Activated CD4-positive, alpha-beta memory T cell treated with anti-CD3 and anti-CD28 coated beads for 36 hours (primary cell): ENCODE results near the gene NUDT4. TPM values are rescaled to one million over a fixed set of nuclear protein-coding genes. Genes with fewer than 3 reads are reported as not detected.

Experiments
- CTCF ChIA-PET: fragments of 350-600 bp; sonication (Branson Sonifier 250); formaldehyde crosslinking; loops from one replicate; lab custom pipeline; 2021; ENCODE audit warnings: antibody characterized with exemption, inconsistent platforms; lab: Charles Lee
- POLR2A ChIA-PET: fragments of 350-600 bp; sonication (Branson Sonifier 250); formaldehyde crosslinking; loops from one replicate; lab custom pipeline; 2021; ENCODE audit warnings: antibody characterized with exemption; lab: Charles Lee
- DNase-seq: peaks from one replicate; pipeline ENCODE4 v3.0.0-alpha.2; 2020
- H3K27ac Mint-ChIP-seq: one replicate; pipeline ENCODE4 v1.8.0; 2021; ENCODE audit warnings: mixed read lengths
- H3K27me3 Mint-ChIP-seq: one replicate; pipeline ENCODE4 v1.8.0; 2021; ENCODE audit warnings: mixed read lengths
- H3K36me3 Mint-ChIP-seq: one replicate; pipeline ENCODE4 v1.8.0; 2021; ENCODE audit warnings: mixed read lengths
- H3K4me1 Mint-ChIP-seq: one replicate; pipeline ENCODE4 v1.8.0; 2021; ENCODE audit warnings: low read depth, mixed read lengths
- H3K4me3 Mint-ChIP-seq: one replicate; pipeline ENCODE4 v1.8.0; 2021; ENCODE audit warnings: mild to moderate bottlenecking, mixed read lengths
- H3K9me3 Mint-ChIP-seq: one replicate; pipeline ENCODE4 v1.8.0; 2021; ENCODE audit warnings: mixed read lengths
- intact Hi-C: fragments of 100-400 bp; cut with micrococcal nuclease; formaldehyde crosslinking; loops from one replicate; pipeline ENCODE4 v1.15.1; 2023
- total RNA-seq, 2 experiments: library from RNA; stranded (reverse); gene quantifications; one replicate each; pipeline ENCODE4 v1.2.3, GENCODE V29; 2021

Gene NUDT4
- total RNA-seq, 2 experiments from 2014 or later, result 58.2 TPM

DNA sequence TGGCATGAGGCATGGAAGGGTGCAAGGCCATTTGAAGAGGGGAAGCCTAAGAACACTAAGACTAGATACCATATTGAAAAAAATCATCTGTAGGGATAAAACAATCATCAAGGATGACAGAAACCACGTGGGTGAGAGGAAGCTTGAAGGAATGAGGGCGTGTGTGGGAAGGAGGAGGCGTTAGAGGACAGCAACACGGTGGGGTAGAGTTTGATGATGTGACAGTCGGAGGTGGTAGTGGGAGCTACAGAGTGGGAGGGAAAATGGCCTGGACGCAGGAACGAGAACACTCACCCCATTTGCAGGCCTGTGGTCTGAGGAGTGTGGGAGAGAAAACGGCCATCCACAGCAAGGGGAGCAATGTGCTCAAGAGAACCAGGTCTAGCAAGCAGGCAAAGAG, 25.4 kb upstream of the NUDT4 start:
- no peaks in the 10 kb centered on the region for H3K4me1 Mint-ChIP-seq
- no peaks in the 10 kb centered on the region for H3K36me3 Mint-ChIP-seq
- no peak overlapping the region for H3K27ac Mint-ChIP-seq
- no peak for DNase-seq
- intact Hi-C loops, result no loop called here
- H3K9me3 Mint-ChIP-seq, result no peaks in the 10 kb centered on the region
- CTCF ChIA-PET, result no interaction called here
- H3K27me3 Mint-ChIP-seq, result no peaks in the 10 kb centered on the region
- POLR2A ChIA-PET, result no interaction called here
- H3K4me3 Mint-ChIP-seq, result no peak overlapping the region

DNA sequence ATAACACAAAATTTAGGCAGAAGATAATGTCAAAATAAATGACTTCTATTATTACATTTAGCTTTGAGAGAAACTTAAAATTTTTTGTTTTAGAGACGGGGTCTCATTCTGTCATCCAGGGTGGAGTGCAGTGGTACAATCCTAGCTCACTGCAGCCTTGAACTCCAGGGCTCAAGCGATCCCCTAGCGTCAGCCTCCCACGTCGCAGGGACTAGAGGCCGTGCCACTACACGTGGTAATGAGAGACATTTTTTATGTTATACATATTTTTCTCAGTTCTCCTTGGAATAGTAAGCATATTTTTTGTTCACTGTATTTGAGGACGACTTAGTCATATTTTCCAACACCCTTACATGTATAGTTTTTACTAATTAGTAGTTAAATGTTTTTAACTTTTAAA, 21.5 kb upstream of the NUDT4 start:
- no peak for DNase-seq
- Mint-ChIP-seq H3K9me3 (no peaks in the 10 kb centered on the region), H3K27me3 (no peaks in the 10 kb centered on the region), H3K4me3 (no peak overlapping the region), H3K36me3 (no peaks in the 10 kb centered on the region), H3K27ac (no peak overlapping the region), H3K4me1 (no peaks in the 10 kb centered on the region)
- intact Hi-C loops, result no loop called here
- CTCF ChIA-PET, result no interaction called here
- POLR2A ChIA-PET, result no interaction called here

GRCh38 chr12:93358058-93358457, 19.7 kb upstream of the NUDT4 start:
- no peaks in the 10 kb centered on the region for H3K36me3 Mint-ChIP-seq

GRCh38 chr12:93358821-93359220, 18.9 kb upstream of the NUDT4 start:
- Mint-ChIP-seq H3K36me3 (no peaks in the 10 kb centered on the region), H3K27me3 (no peaks in the 10 kb centered on the region), H3K9me3 (no peaks in the 10 kb centered on the region), H3K27ac (no peak overlapping the region), H3K4me1 (peaks cover 2% of the 10 kb centered on the region), H3K4me3 (no peak overlapping the region)
- DNase-seq, result no peak
- ChIA-PET POLR2A (no interaction called here), CTCF (no interaction called here)
- intact Hi-C loops, result no loop called here

More at GRCh38 chr12:93358058-93358457, 19.7 kb upstream of the NUDT4 start:
- DNase-seq, result no peak
- Mint-ChIP-seq H3K27me3 (no peaks in the 10 kb centered on the region), H3K27ac (no peak overlapping the region), H3K9me3 (no peaks in the 10 kb centered on the region), H3K4me1 (no peaks in the 10 kb centered on the region), H3K4me3 (no peak overlapping the region)
- POLR2A ChIA-PET, result no interaction called here
- CTCF ChIA-PET, result no interaction called here
- intact Hi-C loops, result no loop called here

DNA sequence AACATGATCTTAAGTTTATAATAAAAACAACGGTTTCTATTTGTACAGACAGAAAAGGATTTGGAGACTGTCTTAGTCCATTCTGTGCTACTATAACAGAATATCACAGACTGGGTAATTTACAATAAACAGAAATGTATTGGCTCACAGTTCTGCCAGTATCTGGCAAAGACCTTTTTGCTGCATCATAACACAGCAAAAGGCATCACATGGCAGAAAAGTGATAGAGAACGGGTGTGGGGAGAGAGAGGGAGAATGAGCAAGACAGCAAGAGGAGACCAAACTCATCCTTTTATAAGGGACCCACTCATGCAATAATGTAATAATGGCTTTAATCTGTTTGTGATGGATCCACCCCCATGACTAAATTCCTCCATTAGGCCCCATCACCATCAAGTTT, 17.0 kb upstream of the NUDT4 start:
- H3K27me3 Mint-ChIP-seq, result no peaks in the 10 kb centered on the region
- no peaks in the 10 kb centered on the region for H3K36me3 Mint-ChIP-seq
- H3K27ac Mint-ChIP-seq, result no peak overlapping the region
- intact Hi-C loops, result no loop called here
- POLR2A ChIA-PET, result no interaction called here
- CTCF ChIA-PET, result no interaction called here
- no peaks in the 10 kb centered on the region for H3K9me3 Mint-ChIP-seq
- peaks cover 8% of the 10 kb centered on the region for H3K4me1 Mint-ChIP-seq
- no peak overlapping the region for H3K4me3 Mint-ChIP-seq
- no peak for DNase-seq

DNA sequence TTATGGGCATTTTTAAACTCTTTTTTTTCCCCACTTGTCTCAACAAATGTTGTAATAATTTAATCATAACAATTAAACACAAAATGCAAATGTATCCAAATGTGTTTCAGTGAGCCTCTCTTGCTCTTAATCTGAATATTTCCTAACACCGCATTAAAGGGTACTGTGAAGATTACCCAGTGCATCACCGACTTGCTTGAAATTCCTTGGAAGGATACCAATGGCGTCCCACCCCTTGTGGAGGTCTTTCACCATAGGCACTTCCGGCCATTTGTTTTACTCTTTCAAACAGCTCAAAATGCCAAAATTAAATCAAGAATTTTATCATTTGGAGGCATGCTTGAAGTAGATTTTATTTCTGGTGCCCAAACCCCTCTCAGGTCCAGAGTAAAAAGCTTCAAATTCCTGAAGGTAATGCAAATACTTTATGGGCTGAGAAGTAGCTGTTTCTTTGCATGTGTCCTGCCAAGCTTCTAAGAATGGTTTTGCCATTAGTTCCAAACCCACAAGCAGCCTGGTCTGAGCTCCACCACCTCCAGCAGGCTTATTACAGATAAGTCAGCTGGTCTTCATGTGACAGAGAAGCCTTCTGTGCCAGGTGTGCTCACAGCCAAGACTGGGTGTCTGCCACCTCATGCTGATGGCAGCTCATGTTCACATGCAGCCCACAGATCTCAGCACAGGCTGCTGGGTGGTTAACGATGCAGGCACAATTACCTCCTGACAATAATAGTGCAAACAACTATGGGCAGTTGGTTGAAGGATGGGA, 16.4 kb upstream of the NUDT4 start:
- DNase-seq, result no peak
- intact Hi-C loops, result no loop called here
- H3K9me3 Mint-ChIP-seq, result no peaks in the 10 kb centered on the region
- H3K4me1 Mint-ChIP-seq, result peaks cover 8% of the 10 kb centered on the region
- H3K27ac Mint-ChIP-seq, result no peak overlapping the region
- H3K27me3 Mint-ChIP-seq, result no peaks in the 10 kb centered on the region
- CTCF ChIA-PET, result no interaction called here
- POLR2A ChIA-PET, result no interaction called here
- no peaks in the 10 kb centered on the region for H3K36me3 Mint-ChIP-seq
- no peak overlapping the region for H3K4me3 Mint-ChIP-seq

DNA sequence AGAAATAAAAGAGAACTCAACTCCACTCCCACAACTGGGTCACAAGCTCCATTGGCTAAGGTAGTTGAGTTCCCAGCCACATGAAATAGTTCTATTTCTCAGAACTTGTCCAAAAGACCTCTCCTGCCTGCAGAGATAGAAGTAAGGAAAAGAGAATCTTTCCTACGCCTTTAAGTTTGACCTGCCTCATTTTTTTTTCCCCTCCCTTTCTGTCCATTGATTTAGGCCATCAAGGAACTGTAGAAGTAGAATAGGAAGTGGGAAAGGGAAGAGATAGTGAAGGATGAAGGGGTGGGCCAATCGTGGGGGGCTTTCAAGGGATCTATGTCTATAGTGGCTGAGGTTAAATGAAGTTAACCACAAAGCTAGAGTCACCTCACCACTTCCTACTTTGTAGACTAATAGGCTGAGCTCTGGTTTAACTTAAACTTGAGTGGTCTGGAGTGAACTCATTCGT, 13.9 kb upstream of the NUDT4 start:
- CTCF ChIA-PET, result no interaction called here
- no peak overlapping the region for H3K4me3 Mint-ChIP-seq
- POLR2A ChIA-PET, result no interaction called here
- no peaks in the 10 kb centered on the region for H3K27me3 Mint-ChIP-seq
- no peaks in the 10 kb centered on the region for H3K36me3 Mint-ChIP-seq
- no peak overlapping the region for H3K27ac Mint-ChIP-seq
- no peak for DNase-seq
- no peaks in the 10 kb centered on the region for H3K9me3 Mint-ChIP-seq
- H3K4me1 Mint-ChIP-seq, result peaks cover 8% of the 10 kb centered on the region
- intact Hi-C loops, result no loop called here

DNA sequence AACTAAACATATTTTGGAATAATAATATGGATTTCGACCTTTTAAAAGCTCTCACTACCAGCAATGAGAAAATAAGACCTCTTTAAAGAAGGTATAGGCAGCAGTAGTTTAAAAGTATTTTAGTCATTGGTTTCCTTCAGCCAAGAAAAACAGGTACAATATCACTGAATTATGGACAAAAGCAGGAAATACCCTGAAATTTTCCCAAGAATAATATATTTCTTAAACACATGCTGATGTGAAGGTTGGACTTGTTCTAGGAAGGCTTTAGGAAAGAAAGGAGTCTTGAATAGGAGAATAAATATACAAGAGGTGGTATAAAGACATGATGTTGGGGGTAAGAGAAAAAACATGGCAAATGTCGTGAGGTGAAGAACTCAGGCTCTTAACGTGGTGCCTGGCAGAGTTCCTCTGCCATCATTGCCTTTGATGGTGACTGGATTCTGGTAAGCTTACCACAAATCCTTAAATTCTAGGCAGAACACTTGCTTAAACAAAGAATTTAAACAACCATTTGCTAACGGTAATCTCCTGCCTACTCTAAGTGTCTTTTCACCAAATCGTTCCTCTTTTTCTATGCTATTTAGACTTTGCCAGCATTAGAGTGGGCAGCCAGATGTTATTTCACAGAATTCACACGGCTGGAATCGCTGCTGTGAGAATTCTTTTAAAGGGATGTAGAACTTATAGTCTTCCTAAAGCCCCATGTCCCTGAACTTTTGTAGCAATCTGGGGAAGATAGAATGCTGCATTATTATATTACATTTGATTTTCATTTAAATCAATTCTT, 11.9 kb upstream of the NUDT4 start:
- intact Hi-C loops, result no loop called here
- DNase-seq, result no peak
- no peaks in the 10 kb centered on the region for H3K36me3 Mint-ChIP-seq
- no peaks in the 10 kb centered on the region for H3K27me3 Mint-ChIP-seq
- peaks cover 8% of the 10 kb centered on the region for H3K4me1 Mint-ChIP-seq
- POLR2A ChIA-PET, result no interaction called here
- no peak overlapping the region for H3K27ac Mint-ChIP-seq
- H3K4me3 Mint-ChIP-seq, result no peak overlapping the region
- CTCF ChIA-PET, result no interaction called here
- H3K9me3 Mint-ChIP-seq, result no peaks in the 10 kb centered on the region

GRCh38 chr12:93366422-93366821, 11.3 kb upstream of the NUDT4 start:
- CTCF ChIA-PET, result no interaction called here
- H3K36me3 Mint-ChIP-seq, result no peaks in the 10 kb centered on the region
- H3K4me3 Mint-ChIP-seq, result no peak overlapping the region
- no peak for DNase-seq
- H3K4me1 Mint-ChIP-seq, result peaks cover 8% of the 10 kb centered on the region
- no peaks in the 10 kb centered on the region for H3K9me3 Mint-ChIP-seq
- no peak overlapping the region for H3K27ac Mint-ChIP-seq
- intact Hi-C loops, result no loop called here
- POLR2A ChIA-PET, result no interaction called here
- no peaks in the 10 kb centered on the region for H3K27me3 Mint-ChIP-seq

DNA sequence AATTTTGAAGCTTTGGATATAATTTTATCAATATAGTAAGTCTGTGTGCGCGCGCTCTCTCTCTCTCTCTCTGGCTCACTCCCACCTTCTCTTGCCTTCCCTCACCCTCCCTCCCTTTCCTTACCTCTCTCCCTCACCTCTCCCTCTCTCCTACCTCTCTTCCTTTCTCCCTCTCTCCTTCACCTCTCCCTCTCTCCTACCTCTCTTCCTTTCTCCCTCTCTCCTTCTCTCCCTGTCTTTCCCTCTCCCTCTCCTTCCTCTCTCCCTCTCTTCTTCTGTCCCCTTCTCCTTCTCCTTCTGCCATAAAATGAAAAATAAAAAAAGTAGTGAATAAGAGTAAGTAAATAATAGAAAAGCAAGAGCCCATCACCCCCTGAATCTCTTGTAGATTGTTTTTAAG, 9.0 kb upstream of the NUDT4 start:
- ChIA-PET POLR2A (no interaction called here), CTCF (no interaction called here)
- H3K4me1 Mint-ChIP-seq, result peaks cover 7% of the 10 kb centered on the region
- no peak overlapping the region for H3K4me3 Mint-ChIP-seq
- H3K27me3 Mint-ChIP-seq, result peaks cover 4% of the 10 kb centered on the region
- no peak overlapping the region for H3K27ac Mint-ChIP-seq
- no peak for DNase-seq
- intact Hi-C loops, result no loop called here
- H3K36me3 Mint-ChIP-seq, result no peaks in the 10 kb centered on the region
- H3K9me3 Mint-ChIP-seq, result no peaks in the 10 kb centered on the region

GRCh38 chr12:93369505-93369904, 8.2 kb upstream of the NUDT4 start:
- intact Hi-C loops, result no loop called here
- DNase-seq, result no peak
- H3K4me3 Mint-ChIP-seq, result no peak overlapping the region
- ChIA-PET POLR2A (no interaction called here), CTCF (no interaction called here)
- H3K4me1 Mint-ChIP-seq, result peaks cover 4% of the 10 kb centered on the region
- no peaks in the 10 kb centered on the region for H3K9me3 Mint-ChIP-seq
- H3K27ac Mint-ChIP-seq, result no peak overlapping the region
- H3K36me3 Mint-ChIP-seq, result no peaks in the 10 kb centered on the region
- H3K27me3 Mint-ChIP-seq, result peaks cover 4% of the 10 kb centered on the region

DNA sequence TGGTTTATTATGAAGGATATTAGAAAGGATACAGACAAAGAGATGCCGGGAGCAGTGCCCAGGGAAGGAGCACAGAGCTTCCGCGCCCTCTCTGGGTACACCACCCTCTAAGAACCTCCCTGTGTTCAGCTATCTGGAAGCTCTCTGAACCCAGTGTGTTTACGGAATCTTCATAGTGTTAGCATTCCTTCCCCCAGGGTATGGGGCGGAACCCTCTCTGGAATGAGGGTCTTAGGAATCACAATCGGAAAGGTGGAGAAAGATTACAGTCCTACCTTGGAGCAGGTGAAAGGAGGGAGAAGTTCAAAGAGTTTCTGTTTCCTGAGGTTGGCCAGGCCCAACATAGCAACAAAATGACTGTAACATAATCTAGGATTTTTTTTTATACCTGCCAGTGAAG, 6.8 kb upstream of the NUDT4 start:
- Mint-ChIP-seq H3K9me3 (no peaks in the 10 kb centered on the region), H3K27ac (no peak overlapping the region), H3K4me1 (peaks cover 3% of the 10 kb centered on the region), H3K4me3 (no peak overlapping the region), H3K27me3 (peaks cover 4% of the 10 kb centered on the region), H3K36me3 (no peaks in the 10 kb centered on the region)
- ChIA-PET POLR2A (interaction anchor here (0.6 kb wide), 1 partner anchor 8 kb away, joined by 3 read pairs; no protein-coding TSS in a partner anchor), CTCF (interaction anchor here (1.2 kb wide), 1 partner anchor 26 kb away, joined by 3 read pairs; no protein-coding TSS in a partner anchor)
- DNase-seq, result no peak
- intact Hi-C loops, result no loop called here
